NCI-H128 (cell line): ENCODE results near the gene ANKS4B.
"Not testable (repeated sequence)": the region's sequence is repeated elsewhere in the genome, so short reads cannot be mapped to it uniquely, and the experiment has no call there.

Source experiments
- DNase-seq: peaks from one replicate; lab custom pipeline; 2025; ENCODE audit not compliant: unreplicated experiment; lab: John Stamatoyannopoulos, UW

Gene ANKS4B

GRCh38 chr16:21283521-21284289 is 50.2 kb downstream of the ANKS4B start:
- no peak for DNase-seq

- no peak for DNase-seq
These were observed 50.9 kb downstream of the ANKS4B start for GRCh38 chr16:21284414-21284813.

GRCh38 chr16:21285314-21285713 is 51.8 kb downstream of the ANKS4B start:
- DNase-seq = no peak

DNA sequence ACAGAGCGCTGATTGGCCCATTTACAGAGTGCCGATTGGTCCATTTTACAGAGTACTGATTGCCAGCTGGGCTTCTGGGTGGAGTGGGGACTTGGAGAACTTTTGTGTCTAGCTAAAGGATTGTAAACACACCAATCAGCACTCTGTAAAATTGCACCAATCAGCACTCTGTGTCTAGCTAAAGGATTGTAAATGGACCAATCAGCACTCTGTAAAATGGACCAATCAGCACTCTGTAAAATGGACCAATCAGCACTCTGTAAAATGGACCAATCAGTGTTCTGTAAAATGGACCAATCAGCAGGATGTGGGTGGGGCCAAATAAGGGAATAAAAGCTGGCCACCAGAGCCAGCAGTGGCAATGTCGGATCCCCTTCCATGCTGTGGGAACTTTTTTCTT is 56.3 kb downstream of the ANKS4B start:
- not testable (repeated sequence) for DNase-seq

- peak; percentile 76 for DNase-seq
These were observed 67.0 kb downstream of the ANKS4B start for GRCh38 chr16:21300309-21301167.

GRCh38 chr16:21301168-21301894 is 67.8 kb downstream of the ANKS4B start:
- DNase-seq = peak; percentile 12

DNA sequence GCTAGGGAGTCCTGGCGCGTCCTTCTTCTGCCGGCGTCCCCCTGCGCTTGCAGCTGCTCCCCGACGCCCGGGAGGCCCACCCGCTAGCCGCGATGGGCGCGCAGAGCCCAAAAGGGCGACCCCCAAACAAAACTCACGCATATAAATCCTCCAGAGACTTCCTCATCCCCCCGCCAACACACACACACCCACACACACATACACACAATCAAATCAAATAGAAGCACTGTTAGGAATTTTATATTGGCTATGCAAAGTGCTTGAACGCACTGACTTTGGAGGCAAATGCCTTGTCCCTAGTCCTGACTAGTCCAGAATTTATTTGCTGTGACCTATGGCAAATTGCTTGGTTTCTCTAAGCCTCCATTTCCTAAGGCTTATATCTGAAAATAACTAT is 68.4 kb downstream of the ANKS4B start:
- DNase-seq = no peak

DNA sequence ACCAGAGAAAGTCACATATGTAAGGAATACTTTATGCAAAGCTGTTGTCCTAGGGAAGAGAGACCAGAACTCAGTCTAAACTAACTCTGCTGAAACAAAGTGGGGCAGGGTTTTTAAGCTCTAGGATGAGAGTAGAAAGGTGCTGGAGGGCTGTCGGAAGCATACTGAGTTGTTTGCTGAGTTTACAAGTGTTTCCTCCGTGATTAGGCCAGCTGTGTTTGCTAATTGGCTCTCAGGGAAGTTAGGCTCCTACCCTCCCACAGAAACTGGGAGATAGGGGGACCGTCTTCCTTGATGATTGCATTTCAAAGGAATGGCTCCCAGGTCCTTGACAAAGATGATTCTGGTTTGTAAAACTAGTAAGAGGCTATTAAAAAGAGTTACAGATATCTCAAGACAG is 69.0 kb downstream of the ANKS4B start:
- no peak for DNase-seq

DNA sequence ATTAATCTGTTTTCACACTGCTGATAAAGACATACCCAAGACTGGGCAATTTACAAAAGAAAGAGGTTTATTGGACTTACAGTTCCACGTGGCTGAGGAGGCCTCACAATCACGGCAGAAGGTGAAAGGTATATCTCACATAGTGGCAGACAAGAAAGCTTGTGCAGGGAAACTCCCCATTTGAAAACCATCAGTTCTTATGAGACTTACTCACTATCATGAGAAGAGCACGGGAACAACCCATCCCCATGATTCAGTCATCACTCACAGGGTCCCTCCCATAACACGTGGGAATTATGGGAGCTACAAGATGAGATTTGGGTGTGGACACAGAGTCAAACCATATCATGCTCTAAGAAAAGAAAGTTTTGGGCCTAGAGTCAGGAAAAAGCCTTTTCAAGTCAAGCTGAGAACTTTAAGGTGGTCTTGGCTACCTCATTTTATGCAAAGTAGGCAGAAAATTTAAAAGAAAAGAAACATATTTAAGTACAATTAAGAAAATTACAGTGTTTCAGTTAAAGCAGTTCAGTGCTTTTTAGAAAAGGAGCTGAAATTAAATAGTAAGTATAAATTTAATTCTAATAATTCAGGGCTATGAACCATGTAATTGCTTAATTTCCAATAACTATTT is 69.5 kb downstream of the ANKS4B start:
- DNase-seq = no peak
